ENCODE measurements around the gene SLTM.

Gene SLTM

DNA sequence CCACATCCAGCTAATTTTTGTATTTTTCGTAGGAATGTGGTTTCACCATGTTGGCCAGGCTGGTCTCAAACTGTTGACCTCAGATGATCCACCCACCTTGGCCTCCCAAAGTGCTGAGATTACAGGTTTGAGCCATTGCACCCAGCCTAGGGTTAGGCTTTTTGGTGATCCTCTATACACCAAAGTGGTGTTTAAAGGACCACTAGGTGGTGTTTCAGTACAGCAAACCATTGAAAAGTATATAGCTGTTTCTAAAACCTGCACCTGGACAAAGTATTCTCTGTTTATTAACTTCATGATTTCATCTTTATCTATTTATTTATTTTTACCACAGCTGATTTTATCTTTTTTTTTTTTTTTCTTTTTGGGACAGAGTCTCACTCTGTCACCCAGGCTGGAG is 94.0 kb downstream of the SLTM start:
- TF ChIP-seq MAX (IDR thresholded peaks at IDR 0.05) (no peak), RAD21 (IDR thresholded peaks at IDR 0.05; ENCODE audit: low read depth) (peak; percentile 33; the same call in 1 of the 2 replicates), CEBPB (IDR thresholded peaks at IDR 0.05) (no peak), TEAD4 (IDR thresholded peaks at IDR 0.05) (no peak), TAF1 (IDR thresholded peaks at IDR 0.05; ENCODE audit: low read depth) (no peak), NFIC (IDR thresholded peaks at IDR 0.05) (no peak), ZBTB7A (IDR thresholded peaks at IDR 0.05; ENCODE audit: low read depth) (no peak)

DNA sequence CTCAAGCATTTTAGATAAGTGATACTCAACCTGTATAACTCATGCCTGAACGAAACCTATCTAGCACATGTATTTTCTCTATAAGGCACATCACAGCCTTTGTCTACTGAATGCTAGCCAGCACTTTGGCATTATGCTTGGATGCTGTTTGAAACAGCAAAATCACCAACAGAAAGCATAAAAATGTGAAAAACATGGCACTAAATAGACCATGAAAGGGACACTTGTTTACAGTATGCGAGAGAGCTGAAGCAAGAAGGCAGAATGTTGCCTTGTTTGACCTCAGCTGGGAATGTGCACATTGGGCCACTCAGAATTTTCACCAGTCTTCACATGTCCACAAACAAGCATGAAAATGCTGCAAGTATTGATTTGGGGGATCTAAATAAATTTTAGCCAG is 102.9 kb downstream of the SLTM start:
- TF ChIP-seq RAD21 (IDR thresholded peaks at IDR 0.05; ENCODE audit: low read depth) (no peak), TCF12 (IDR thresholded peaks at IDR 0.05; ENCODE audit: low read depth) (no peak), MAX (IDR thresholded peaks at IDR 0.05) (no peak), FOXM1 (IDR thresholded peaks at IDR 0.05; ENCODE audit: borderline replicate concordance, low read depth) (no peak), TEAD4 (IDR thresholded peaks at IDR 0.05) (no peak), ZBTB7A (IDR thresholded peaks at IDR 0.05; ENCODE audit: low read depth) (no peak), REST (IDR thresholded peaks at IDR 0.05; ENCODE audit: low read depth) (no peak), YY1 (IDR thresholded peaks at IDR 0.05; ENCODE audit: low read depth) (no peak), TAF1 (IDR thresholded peaks at IDR 0.05; ENCODE audit: low read depth) (no peak), NFIC (IDR thresholded peaks at IDR 0.05) (no peak), EGR1 (IDR thresholded peaks at IDR 0.05) (no peak), EP300 (IDR thresholded peaks at IDR 0.05; ENCODE audit: borderline replicate concordance) (no peak), CEBPB (IDR thresholded peaks at IDR 0.05) (no peak), CREB1 (IDR thresholded peaks at IDR 0.05; ENCODE audit: low read depth) (no peak)
- TF ChIP-seq, protein P1, sequence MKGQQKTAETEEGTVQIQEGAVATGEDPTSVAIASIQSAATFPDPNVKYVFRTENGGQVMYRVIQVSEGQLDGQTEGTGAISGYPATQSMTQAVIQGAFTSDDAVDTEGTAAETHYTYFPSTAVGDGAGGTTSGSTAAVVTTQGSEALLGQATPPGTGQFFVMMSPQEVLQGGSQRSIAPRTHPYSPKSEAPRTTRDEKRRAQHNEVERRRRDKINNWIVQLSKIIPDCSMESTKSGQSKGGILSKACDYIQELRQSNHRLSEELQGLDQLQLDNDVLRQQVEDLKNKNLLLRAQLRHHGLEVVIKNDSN (IDR thresholded peaks at IDR 0.05) = no peak

Data from Ishikawa (cell line).